GM19351 (cell line): ENCODE data around the gene FANK1.
A peak's percentile ranks its signal among the peaks of the same experiment; 100 is the strongest.
"Not testable (repeated sequence)": the region's sequence is repeated elsewhere in the genome, so short reads cannot be mapped to it uniquely, and the experiment has no call there.

Source experiments
- ATAC-seq: cut with Tn5 transposase; IDR thresholded peaks from one replicate; pipeline ENCODE4 v1.9.1; 2021; ENCODE audit warnings: mild to moderate bottlenecking, moderate library complexity; ENCODE audit not compliant: unreplicated experiment

The FANK1 gene

DNA sequence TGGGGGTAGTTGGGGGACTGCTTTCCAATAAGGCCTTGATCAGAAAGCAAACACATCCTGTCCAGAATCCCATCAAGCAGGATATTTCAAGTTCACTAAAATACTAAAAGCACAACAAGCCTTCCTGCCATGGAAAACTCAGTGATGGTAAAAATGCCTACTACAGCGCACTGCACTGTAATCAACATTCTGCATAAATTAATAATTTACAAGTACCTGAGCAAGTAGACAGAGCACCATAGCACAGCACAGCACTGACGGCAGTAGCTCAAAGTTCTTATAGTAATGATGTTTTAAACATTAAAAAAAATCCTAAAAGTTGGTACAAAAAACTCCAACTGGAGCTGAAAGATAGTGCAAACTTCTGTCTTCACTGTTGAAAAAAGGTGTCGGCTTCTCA lies 120.5 kb downstream of the FANK1 start:
- no peak for ATAC-seq

DNA sequence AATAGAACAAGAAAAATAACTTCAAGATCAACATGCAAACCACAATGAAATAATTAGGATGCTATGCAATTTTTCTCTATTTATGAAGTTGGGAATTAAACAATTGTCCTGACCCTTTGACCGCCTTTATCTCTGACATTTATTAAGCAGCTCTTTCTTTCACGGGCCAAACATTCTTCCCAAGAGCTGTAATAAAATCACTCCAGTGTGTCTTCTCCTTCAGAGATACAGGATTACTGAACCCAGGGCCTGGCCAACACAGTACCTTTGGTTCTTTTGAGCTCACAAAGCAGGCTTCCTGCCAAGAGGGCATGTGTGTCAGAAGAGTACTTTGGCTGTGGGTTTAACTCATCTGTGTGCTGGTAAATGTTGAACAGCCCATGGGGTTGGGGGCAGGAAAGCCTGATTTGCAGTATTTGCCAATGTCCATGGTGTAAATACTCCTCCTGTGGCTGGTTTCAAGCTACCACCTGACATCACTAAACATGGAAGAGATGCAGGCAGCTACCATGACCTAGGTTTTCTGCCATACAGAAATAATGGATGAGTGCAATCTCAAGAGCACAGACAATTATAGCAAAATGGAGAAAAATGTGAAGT lies 121.7 kb downstream of the FANK1 start:
- ATAC-seq, result no peak

- ATAC-seq, result no peak
Observed at GRCh38 chr10:126021833-126022500, 125.6 kb downstream of the FANK1 start.

DNA sequence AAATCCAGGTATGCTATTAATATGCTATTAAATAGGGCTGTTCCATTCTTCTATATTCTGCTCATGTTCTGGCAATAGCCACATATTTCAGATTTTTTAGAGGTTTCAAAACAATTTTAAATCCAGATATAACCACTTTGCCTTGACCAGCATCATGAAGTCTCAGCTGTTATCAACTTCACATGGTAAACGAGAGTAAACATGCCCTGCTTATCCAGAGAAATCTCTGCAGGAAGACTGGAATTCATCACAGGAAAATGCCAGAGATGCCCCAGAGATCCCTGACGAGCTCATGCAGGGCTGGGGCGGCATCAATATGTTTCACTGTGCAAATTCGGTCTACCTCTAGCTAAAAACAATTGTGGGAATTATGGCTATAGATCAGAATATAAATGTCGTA lies 126.5 kb downstream of the FANK1 start:
- no peak for ATAC-seq

DNA sequence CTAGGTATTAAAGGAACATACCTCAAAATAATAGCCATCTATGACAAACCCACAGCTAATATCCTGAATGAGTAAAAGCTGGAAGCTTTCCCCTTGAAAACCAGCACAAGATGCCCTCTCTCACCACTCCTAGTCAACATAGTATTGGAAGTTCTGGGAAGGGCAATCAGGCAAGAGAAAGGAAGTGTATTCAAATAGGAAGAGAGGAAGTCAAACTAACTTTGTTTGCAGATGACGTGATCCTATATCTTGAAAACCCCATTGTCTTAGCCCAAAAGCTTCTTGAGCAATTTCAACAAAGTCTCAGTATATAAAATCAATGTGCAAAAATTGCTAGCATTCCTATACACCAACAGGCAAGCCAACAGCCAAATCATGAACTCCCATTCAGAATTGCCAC lies 131.3 kb downstream of the FANK1 start:
- ATAC-seq, result no peak

DNA sequence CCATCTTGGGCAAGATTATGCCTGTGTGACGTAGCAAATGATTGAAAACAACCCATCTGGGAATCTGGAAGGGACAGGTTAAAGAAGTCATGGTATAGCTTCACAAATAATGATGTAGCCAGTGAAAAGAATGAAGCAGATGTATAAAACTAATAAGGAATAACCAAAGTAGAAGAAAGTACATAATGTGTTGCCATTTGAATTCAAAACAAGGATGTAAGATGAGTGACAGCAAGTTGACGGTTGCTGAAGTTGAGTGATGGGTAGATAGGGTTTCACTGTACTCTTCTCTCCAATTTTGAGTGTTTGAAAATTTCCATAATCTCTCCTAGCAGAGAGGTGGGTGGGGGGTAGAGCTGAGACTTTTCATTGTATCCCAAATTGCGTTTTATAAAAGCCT lies 133.6 kb downstream of the FANK1 start:
- ATAC-seq, result no peak

DNA sequence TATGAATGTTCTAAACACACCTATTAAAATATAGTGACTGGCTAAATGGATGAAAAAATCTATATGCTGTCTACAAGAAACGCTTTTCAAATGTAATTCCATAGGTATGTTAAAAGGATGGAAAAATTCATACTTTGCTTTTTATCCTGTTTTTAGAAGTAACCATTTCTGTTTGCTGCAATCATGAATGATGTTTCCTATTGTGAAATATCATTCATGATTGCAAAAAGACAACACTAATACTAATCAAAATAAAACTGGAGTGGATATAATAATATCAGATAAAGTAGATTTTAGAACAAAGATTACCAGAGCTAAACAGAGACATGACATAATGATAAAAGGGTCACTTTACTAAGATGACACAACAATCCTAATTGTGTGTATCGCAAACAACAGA lies 138.2 kb downstream of the FANK1 start:
- ATAC-seq, result no peak

GRCh38 chr10:126036515-126036914 lies 140.2 kb downstream of the FANK1 start:
- no peak for ATAC-seq

GRCh38 chr10:126037946-126038345 lies 141.6 kb downstream of the FANK1 start:
- ATAC-seq, result no peak

- no peak for ATAC-seq
Observed at GRCh38 chr10:126041117-126041516, 144.8 kb downstream of the FANK1 start.

- peak; percentile 98 for ATAC-seq
Observed at GRCh38 chr10:126041804-126042231, 145.5 kb downstream of the FANK1 start.

GRCh38 chr10:126042354-126042753 lies 146.0 kb downstream of the FANK1 start:
- ATAC-seq, result peak; percentile 1

DNA sequence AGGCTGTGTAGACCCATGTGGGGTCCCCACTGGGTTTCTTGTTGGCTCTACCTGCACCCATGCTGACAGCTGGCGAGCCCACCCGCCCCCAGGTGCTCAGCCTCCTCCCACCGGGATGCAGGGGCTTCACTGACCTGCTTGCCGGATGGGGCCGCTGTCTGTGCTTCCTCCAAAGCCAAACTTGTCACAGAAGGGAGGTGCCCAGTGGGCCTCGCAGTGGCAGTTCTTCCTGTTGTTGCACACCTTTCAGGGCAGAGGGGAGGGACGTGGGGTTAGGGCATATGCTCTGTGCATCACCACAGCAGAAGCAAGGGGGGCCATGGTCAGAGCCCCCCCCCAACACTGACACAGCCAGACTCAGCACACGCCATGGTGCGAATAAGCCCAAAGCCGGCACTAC lies 146.5 kb downstream of the FANK1 start:
- ATAC-seq, result no peak

GRCh38 chr10:126043389-126043788 lies 147.0 kb downstream of the FANK1 start:
- ATAC-seq, result no peak

- ATAC-seq, result no peak
Observed at GRCh38 chr10:126045861-126046260, 149.5 kb downstream of the FANK1 start.

DNA sequence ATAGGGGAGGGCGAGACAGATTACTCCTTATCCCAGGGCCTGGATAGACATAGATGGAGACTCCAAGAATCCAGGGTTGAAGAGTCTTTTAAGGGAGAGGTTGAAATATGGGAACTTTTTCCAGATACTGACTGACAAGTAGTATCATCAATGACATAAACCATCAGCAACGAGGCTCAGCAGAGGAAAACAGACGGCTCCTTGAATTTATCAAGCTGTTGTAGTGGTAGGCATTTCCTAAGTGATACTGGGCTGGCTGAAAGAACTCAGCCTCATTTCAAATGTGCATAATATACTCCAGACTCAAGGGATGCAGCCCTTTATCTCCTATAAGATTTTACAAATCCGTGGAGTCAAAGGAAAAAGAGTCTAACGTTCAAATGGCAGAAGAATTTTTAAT lies 150.5 kb downstream of the FANK1 start:
- no peak for ATAC-seq

GRCh38 chr10:126047749-126048148 lies 151.4 kb downstream of the FANK1 start:
- ATAC-seq, result not testable (repeated sequence)

- no peak for ATAC-seq
Observed at GRCh38 chr10:126049759-126050700, 153.7 kb downstream of the FANK1 start.

- no peak for ATAC-seq
Observed at GRCh38 chr10:126052171-126052570, 155.8 kb downstream of the FANK1 start.

GRCh38 chr10:126054191-126054590 lies 157.8 kb downstream of the FANK1 start:
- no peak for ATAC-seq

DNA sequence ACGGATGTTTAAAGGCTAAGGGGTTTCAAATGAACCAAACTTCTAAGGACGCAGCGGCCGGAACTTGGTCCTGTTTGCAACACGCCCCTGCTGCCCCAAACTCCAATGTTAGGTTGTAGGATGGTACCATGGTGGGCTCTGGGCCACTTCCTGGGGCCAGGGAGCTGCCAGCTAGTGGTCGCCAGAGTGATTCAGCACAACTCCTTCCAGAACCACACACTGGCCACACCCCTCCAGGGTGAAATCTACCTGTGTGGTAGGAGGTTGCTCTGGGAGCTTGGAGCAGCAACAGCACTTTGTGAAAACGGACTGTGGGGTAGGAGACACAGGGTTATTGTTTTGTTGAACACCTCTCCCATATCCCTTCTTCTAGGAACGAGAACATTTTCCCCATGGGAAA lies 161.1 kb downstream of the FANK1 start:
- ATAC-seq, result no peak

DNA sequence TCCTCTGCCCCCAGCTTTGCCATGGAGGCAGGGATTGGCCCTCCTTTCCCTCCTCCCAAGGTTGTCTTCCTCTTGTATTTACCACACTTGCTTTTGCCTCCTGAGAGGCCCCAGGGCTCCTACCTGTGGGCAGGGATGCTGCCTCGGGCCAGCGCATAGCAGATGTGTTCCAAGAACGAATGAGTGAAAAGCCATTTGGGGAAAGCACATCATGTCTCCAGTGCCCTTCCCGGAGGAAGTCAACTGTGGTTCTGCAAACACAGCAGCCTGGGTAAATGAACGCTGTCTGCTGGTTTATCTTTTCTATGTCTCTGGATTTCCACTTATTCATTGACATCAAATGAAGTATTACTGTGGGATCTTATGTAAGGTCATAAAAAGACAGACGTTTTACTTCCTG lies 161.7 kb downstream of the FANK1 start:
- ATAC-seq, result no peak
